Left lung (tissue), 10 donors: ENCODE data around the gene VPS50. TPM values are rescaled to one million over a fixed set of nuclear protein-coding genes. Genes with fewer than 3 reads are reported as not detected.

Experiments used
- ATAC-seq: fragments of 200-7000 bp; cut with Tn5 transposase; one replicate; pipeline ENCODE4 v1.9.1; 2020; ENCODE audit warnings: moderate library complexity
- DNase-seq, 4 donors: peaks; one replicate each; pipeline ENCODE4 v3.0.0-alpha.2; 2013 to 2020
- H3K27ac ChIP-seq, 2 donors: fragments of 200-600 bp; sonication (generic) in 1 of 2; one replicate each; pipeline versions ENCODE4 v1.5.0 to v1.8.0; 2020 to 2021
- H3K27me3 ChIP-seq, 2 donors: fragments of 200-600 bp; sonication (generic) in 1 of 2; one replicate each; pipeline versions ENCODE4 v1.5.0 to v1.8.0; 2020 to 2021
- H3K36me3 ChIP-seq, 2 donors: fragments of 200-600 bp; sonication (generic) in 1 of 2; one replicate each; pipeline versions ENCODE4 v1.5.0 to v1.8.0; 2020 to 2021
- H3K4me1 ChIP-seq, 2 donors: fragments of 200-600 bp; one replicate each; pipeline ENCODE4 v1.8.0; 2021
- H3K4me3 ChIP-seq, 2 donors: fragments of 200-600 bp; sonication (generic) in 1 of 2; one replicate each; pipeline versions ENCODE4 v1.5.0 to v1.8.0; 2020 to 2021; ENCODE audit warnings: mild to moderate bottlenecking in 1 of 2
- H3K9me3 ChIP-seq, 2 donors: fragments of 200-600 bp; sonication (generic) in 1 of 2; one replicate each; pipeline versions ENCODE4 v1.5.0 to v1.8.0; 2020 to 2021
- intact Hi-C, 2 donors: fragments of 100-400 bp; cut with DNase I; formaldehyde crosslinking; loops; one replicate each; pipeline versions ENCODE4 v1.11.2 to v1.14.2; 2022
- polyA plus RNA-seq, 6 donors: library from polyadenylated mRNA; unstranded; fragments of 120-200 nt; gene quantifications; one replicate each; pipeline ENCODE4 v1.2.1, GENCODE V29; 2013; ENCODE audit not compliant: insufficient read length in 6 of 6
- total RNA-seq, 2 donors: library from RNA; stranded (reverse); fragmentation: NEBNext Ultra II Directional; extraction: Animal tissue kit (Norgen Biotek cat#: 25700); gene quantifications; one replicate each; pipeline ENCODE4 v1.2.1, GENCODE V29; 2021
- TF ChIP-seq, protein P1 (sequence below), 2 donors: fragments of 200-600 bp; sonication (generic) in 1 of 2; IDR thresholded peaks; one replicate each; pipeline versions ENCODE4 v1.5.0 to v1.8.0; 2021; ENCODE audit warnings: antibody characterized with exemption in 2 of 2
- donor health status: DM: no; HTN: yes; CAD: no.
- donor health status: DM: no; HTN: no; CAD: no.

The VPS50 gene
- total and polyA plus RNA-seq, 8 donors = 25.0 to 33.6 (median 28.7) TPM

DNA sequence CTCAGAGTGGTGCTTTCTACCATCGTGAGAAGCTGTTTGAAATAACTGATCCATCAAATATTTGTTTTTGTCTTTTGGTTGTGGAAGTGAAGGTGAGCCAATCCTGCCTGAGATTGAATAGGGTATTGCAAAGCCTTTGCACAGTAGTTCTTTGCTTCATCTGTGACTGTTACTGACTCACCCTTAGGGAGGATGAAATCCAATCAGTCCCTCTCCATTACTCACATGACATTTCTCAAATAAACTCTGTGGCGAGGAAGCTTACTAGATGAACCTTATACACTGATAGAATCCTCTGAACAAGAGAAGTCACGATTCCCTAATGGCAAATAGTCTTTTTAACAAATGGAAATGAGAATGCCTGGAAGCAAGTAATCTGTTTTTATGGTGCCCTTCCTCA lies 37.8 kb upstream of the VPS50 start:
- no peaks in the 10 kb centered on the region for H3K36me3 ChIP-seq
- TF ChIP-seq, protein P1, sequence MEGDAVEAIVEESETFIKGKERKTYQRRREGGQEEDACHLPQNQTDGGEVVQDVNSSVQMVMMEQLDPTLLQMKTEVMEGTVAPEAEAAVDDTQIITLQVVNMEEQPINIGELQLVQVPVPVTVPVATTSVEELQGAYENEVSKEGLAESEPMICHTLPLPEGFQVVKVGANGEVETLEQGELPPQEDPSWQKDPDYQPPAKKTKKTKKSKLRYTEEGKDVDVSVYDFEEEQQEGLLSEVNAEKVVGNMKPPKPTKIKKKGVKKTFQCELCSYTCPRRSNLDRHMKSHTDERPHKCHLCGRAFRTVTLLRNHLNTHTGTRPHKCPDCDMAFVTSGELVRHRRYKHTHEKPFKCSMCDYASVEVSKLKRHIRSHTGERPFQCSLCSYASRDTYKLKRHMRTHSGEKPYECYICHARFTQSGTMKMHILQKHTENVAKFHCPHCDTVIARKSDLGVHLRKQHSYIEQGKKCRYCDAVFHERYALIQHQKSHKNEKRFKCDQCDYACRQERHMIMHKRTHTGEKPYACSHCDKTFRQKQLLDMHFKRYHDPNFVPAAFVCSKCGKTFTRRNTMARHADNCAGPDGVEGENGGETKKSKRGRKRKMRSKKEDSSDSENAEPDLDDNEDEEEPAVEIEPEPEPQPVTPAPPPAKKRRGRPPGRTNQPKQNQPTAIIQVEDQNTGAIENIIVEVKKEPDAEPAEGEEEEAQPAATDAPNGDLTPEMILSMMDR (IDR thresholded peaks at IDR 0.05) = no peak
- ATAC-seq = no peak

DNA sequence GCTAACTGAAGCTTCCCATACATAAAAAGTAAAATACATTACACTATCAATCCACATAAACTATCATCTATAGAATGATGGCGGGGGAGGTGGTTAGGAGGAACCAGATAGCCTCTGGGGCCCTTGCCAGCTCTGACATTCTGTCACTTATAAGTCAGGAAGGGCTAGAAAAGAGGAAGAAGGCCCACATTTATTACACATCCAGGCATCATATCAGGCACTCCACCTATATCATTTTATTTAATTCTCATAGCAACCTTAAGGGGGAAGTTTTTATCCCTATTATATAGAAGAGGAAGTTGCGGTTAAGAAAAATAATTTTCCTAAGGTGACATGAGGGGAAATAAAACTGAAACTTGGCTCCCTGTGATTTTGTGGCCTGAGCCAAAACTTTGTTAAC lies 35.8 kb upstream of the VPS50 start:
- TF ChIP-seq, protein P1 (IDR thresholded peaks at IDR 0.05) = no peak
- intact Hi-C loops = no loop called here
- H3K27me3 ChIP-seq = no peaks in the 10 kb centered on the region
- DNase-seq (no peak), ATAC-seq (no peak)
- H3K4me1 ChIP-seq = no peaks in the 10 kb centered on the region
- H3K4me3 ChIP-seq = no peak overlapping the region
- no peaks in the 10 kb centered on the region for H3K9me3 ChIP-seq
- H3K36me3 ChIP-seq = no peaks in the 10 kb centered on the region
- no peak overlapping the region for H3K27ac ChIP-seq

More for the DNA sequence above, 37.8 kb upstream of the VPS50 start:
- no peaks in the 10 kb centered on the region for H3K4me1 ChIP-seq
- no peaks in the 10 kb centered on the region for H3K27me3 ChIP-seq
- H3K27ac ChIP-seq = no peak overlapping the region
- intact Hi-C loops = no loop called here
- H3K4me3 ChIP-seq = no peak overlapping the region
- H3K9me3 ChIP-seq = no peaks in the 10 kb centered on the region
- DNase-seq = no peak

DNA sequence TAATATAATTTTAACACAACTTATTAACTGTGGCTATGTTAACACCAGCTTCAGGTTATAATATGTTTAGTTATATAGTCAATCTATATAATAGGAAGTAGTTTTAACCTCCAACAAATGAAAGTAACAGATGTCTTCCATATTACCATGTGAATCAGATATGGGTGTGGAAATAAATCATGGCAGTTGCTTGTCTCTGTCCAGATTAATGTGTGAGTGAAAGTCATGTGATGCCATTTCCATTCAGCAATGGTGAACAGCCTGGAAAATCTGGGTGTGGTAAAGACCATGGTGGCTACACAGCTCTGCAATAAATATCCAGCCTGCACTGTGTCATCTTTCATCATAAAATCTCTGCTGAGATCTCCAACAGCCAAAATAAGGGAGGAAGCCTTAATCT lies 33.7 kb upstream of the VPS50 start:
- TF ChIP-seq, protein P1 (IDR thresholded peaks at IDR 0.05) = no peak
- no peak overlapping the region for H3K4me3 ChIP-seq
- no peaks in the 10 kb centered on the region for H3K27me3 ChIP-seq
- H3K9me3 ChIP-seq = no peaks in the 10 kb centered on the region
- H3K4me1 ChIP-seq = no peaks in the 10 kb centered on the region
- H3K36me3 ChIP-seq = no peaks in the 10 kb centered on the region
- no peak for DNase-seq
- intact Hi-C loops = no loop called here
- H3K27ac ChIP-seq = no peak overlapping the region
- ATAC-seq = no peak

DNA sequence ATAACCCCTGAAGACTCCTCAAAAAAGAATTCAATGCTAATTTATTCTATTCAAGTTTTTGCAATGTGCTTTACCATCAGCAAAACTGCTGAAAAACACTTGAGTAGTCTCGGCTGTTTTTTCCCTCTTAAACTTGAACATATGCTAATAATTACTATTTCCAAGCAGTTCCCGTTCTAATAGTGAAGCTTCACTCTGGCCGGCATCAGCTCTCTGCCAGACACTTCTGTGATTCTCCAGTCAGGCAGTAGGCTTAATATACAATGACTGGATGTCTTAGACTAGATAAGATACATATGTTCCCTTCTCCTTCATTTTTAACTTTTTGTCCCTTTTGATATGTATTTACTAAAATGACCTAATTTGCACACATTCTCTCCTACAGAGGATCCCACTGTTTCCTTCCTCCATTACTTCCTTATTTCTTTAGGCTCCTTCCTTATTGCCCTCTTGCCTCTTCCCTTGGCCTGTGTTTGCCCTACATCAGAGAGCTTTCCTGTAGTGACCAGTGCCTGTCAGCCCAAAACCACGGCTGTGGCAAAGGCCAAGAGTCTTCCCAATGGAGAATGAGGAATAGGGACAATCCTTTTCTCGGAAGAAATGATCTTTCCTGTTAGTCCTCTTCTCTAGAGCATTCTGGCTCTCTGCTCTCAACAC lies 29.4 kb upstream of the VPS50 start:
- Histone ChIP-seq H3K4me3 (no peak overlapping the region), H3K36me3 (no peaks in the 10 kb centered on the region), H3K9me3 (no peaks in the 10 kb centered on the region), H3K27ac (no peak overlapping the region), H3K4me1 (no peaks in the 10 kb centered on the region), H3K27me3 (no peaks in the 10 kb centered on the region)
- DNase-seq = no peak
- intact Hi-C loops = no loop called here
- ATAC-seq = no peak
- TF ChIP-seq, protein P1 (IDR thresholded peaks at IDR 0.05) = no peak

DNA sequence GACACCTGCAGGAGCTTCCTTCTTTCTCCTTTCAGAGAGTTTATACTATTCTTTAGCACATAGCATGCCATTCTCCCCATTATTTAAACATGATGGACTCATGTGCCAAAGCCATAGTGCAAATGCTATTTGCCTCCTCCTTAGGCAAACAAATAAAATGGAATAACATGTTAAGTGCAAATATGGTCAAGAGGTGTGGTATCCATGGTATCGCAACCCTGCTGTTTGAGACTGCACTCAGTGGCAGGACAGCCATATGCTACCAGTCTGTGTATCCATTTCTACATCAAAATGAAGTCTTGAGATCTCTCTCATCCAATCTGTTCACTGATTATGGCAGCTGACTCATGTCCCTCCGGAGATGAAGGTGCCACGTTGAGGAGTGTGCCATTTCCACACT lies 28.7 kb upstream of the VPS50 start:
- H3K4me3 ChIP-seq = no peak overlapping the region
- intact Hi-C loops = no loop called here
- TF ChIP-seq, protein P1 (IDR thresholded peaks at IDR 0.05) = no peak
- H3K27me3 ChIP-seq = no peaks in the 10 kb centered on the region
- H3K9me3 ChIP-seq = no peaks in the 10 kb centered on the region
- DNase-seq = no peak
- peak; percentile 25 for ATAC-seq
- no peak overlapping the region for H3K27ac ChIP-seq
- H3K4me1 ChIP-seq = no peaks in the 10 kb centered on the region
- H3K36me3 ChIP-seq = no peaks in the 10 kb centered on the region
